Measurements from ENCODE around the gene METAP1.

METAP1 gene

DNA sequence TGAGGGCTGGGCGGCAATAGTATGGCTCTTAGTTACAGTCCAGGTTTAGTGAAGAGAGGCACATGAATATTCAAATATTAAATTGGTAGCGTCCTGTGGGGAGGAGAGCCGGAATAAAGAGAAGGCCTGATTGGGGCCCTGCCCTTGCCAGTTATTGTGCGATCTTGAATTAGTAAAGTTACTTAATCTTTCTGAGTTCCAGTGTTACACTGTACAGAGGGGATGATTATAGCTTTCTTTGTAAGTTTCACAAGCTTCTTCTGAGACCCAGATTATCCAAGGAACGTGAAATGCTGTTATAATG is 1.2 kb downstream of the METAP1 start:
- TF ChIP-seq, protein P1, sequence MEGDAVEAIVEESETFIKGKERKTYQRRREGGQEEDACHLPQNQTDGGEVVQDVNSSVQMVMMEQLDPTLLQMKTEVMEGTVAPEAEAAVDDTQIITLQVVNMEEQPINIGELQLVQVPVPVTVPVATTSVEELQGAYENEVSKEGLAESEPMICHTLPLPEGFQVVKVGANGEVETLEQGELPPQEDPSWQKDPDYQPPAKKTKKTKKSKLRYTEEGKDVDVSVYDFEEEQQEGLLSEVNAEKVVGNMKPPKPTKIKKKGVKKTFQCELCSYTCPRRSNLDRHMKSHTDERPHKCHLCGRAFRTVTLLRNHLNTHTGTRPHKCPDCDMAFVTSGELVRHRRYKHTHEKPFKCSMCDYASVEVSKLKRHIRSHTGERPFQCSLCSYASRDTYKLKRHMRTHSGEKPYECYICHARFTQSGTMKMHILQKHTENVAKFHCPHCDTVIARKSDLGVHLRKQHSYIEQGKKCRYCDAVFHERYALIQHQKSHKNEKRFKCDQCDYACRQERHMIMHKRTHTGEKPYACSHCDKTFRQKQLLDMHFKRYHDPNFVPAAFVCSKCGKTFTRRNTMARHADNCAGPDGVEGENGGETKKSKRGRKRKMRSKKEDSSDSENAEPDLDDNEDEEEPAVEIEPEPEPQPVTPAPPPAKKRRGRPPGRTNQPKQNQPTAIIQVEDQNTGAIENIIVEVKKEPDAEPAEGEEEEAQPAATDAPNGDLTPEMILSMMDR (IDR thresholded peaks at IDR 0.05; ENCODE audit: low read depth, low read length, missing control alignments) = no peak
- H3K4me3 ChIP-seq (ENCODE audit: low read depth, low read length) = peak overlapping the region; percentile 85
- no peak for DNase-seq (ENCODE audit: low read depth)
- in situ Hi-C loops (cut with HindIII; ENCODE audit: low sequenced_read_pairs) = no loop called here

- H3K4me3 ChIP-seq (ENCODE audit: low read depth, low read length) = no peak overlapping the region
- in situ Hi-C loops (cut with HindIII; ENCODE audit: low sequenced_read_pairs) = no loop called here
- no peak for DNase-seq (ENCODE audit: low read depth)
- TF ChIP-seq, protein P1 (IDR thresholded peaks at IDR 0.05; ENCODE audit: low read depth, low read length, missing control alignments) = no peak
Measured at GRCh38 chr4:98997166-98997565, 1.6 kb downstream of the METAP1 start.

DNA sequence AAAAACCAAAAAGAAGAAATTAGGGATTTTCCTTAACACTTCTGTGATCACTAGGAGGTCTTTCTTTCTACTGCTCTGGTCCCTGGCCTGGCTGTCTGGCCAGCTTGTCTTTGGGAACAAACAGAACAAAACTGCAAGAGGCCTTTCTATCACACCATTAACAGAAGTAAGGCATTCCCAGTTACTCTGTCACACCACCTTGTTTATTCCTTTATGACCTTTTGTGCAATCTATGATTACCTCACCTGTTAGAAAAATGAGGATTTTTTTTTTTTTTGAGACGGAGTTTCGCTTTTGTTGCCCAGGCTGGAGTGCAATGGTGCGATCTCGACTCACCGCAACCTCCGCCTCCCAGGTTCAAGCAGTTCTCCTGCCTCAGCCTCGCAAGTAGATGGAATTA is 3.0 kb downstream of the METAP1 start:
- in situ Hi-C loops (cut with HindIII; ENCODE audit: low sequenced_read_pairs) = no loop called here

GRCh38 chr4:99002279-99002678 is 6.8 kb downstream of the METAP1 start:
- no peak for DNase-seq (ENCODE audit: low read depth)
- in situ Hi-C loops (cut with HindIII; ENCODE audit: low sequenced_read_pairs) = no loop called here
- H3K4me3 ChIP-seq (ENCODE audit: low read depth, low read length) = no peak overlapping the region
- TF ChIP-seq, protein P1 (IDR thresholded peaks at IDR 0.05; ENCODE audit: low read depth, low read length, missing control alignments) = no peak

More for the DNA sequence above, 3.0 kb downstream of the METAP1 start:
- no peak overlapping the region for H3K4me3 ChIP-seq (ENCODE audit: low read depth, low read length)
- DNase-seq (ENCODE audit: low read depth) = no peak
- TF ChIP-seq, protein P1 (IDR thresholded peaks at IDR 0.05; ENCODE audit: low read depth, low read length, missing control alignments) = no peak

DNA sequence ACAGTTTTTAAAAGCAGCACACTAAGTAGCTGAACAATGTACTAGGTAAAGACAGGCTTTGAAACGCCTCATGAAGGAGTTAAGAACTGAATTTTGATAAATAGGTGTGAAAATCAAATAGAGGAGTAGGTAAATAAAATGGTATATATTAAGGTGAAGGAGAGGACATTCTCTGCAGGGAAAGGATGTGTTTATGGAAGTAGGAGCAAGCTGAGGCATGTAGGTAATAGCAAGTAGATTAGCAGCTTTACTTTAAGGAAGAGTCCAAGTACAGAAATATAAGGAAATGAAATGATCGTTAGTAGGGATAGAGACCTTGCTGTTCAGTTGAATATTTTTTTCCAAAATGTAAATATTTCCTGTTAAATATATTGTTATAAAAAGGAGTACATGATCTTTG is 12.5 kb downstream of the METAP1 start:
- H3K4me3 ChIP-seq (ENCODE audit: low read depth, low read length) = no peak overlapping the region
- in situ Hi-C loops (cut with HindIII; ENCODE audit: low sequenced_read_pairs) = no loop called here
- no peak for DNase-seq (ENCODE audit: low read depth)
- TF ChIP-seq, protein P1 (IDR thresholded peaks at IDR 0.05; ENCODE audit: low read depth, low read length, missing control alignments) = no peak

DNA sequence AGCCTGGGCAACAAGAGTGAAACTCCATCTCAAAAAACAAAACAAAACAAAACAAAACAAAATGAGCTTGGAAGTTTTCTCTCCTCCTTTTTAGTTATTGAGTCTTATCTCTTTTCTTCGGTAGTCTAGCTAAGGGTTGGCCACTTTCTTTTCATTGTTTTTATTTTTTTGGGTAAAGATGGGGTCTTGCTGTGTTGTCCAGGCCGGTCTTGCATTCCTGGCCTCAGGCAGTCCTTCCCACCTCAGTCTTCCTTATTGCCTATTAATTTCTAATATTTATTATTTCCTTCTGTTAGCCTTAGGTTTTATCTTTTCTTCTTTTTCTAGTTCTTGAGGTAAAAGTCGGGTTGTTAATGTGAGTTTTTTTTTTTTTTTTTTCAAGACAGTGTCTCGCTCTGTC is 16.4 kb downstream of the METAP1 start:
- TF ChIP-seq, protein P1 (IDR thresholded peaks at IDR 0.05; ENCODE audit: low read depth, low read length, missing control alignments) = no peak
- in situ Hi-C loops (cut with HindIII; ENCODE audit: low sequenced_read_pairs) = no loop called here
- DNase-seq (ENCODE audit: low read depth) = no peak
- H3K4me3 ChIP-seq (ENCODE audit: low read depth, low read length) = no peak overlapping the region

DNA sequence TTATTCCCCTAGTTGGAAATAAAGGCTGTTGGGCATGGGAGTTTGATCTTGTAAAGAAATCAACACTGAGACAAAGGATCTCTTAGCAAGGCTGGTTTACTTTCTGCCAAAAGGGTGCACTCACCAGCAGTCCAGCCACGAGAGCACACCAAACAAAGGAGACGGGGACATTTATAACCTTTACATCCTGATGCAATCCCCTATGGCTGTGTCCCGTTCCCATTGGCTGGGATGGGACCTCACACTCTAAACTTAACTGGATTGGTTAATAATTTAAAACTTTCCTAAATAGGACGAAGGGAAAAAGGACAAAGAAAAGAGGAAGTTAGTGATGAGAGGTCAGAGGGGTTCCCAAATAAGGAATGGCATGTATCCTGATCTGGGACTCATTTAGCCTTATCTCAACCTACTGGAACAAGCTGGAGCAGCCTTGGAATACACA is 17.9 kb downstream of the METAP1 start:
- in situ Hi-C loops (cut with HindIII; ENCODE audit: low sequenced_read_pairs) = no loop called here
- TF ChIP-seq, protein P1 (IDR thresholded peaks at IDR 0.05; ENCODE audit: low read depth, low read length, missing control alignments) = no peak
- H3K4me3 ChIP-seq (ENCODE audit: low read depth, low read length) = no peak overlapping the region
- DNase-seq (ENCODE audit: low read depth) = no peak

All from astrocyte of the cerebellum (primary cell).